ENCODE results near the gene NELL1. TPM values are rescaled to one million over a fixed set of nuclear protein-coding genes. Genes with fewer than 3 reads are reported as not detected.

The NELL1 gene
- total RNA-seq, 1 experiment from 2014 or later = not detected

DNA sequence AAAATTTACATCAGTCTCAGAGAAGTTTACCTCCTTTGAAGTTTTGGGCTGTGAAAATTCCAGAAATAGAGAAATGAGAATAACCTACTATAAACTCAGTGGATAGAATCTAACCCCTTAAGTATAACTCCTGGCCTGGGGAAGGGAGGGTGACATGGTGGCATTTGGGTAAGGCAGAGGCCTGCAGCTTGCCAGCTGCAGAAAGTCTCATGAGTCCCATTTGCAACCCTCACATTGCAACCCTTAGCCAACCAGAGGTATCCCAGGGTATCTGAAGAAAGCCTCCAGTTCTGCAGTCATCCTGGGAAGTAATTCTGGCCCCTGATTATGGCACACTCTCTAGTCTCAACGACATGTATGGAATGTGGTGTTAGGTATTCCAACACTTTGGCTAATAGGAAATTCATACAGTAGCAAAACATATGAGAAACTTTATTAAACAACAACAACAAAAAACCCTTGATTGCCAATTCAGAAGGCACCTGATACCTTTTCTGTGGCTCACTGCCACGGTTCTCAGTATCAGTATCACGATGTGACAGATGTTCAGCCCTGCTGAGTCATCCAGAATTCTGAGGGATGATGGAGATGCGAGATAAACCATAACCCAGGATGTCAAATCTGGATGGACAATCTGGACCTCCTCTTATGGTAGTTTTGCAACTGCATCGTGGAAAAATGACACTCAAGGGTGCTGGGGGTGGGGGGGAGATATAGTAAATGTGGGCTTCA, 743.4 kb downstream of the NELL1 start:
- no peak for DNase-seq (ENCODE audit: low spot score)

DNA sequence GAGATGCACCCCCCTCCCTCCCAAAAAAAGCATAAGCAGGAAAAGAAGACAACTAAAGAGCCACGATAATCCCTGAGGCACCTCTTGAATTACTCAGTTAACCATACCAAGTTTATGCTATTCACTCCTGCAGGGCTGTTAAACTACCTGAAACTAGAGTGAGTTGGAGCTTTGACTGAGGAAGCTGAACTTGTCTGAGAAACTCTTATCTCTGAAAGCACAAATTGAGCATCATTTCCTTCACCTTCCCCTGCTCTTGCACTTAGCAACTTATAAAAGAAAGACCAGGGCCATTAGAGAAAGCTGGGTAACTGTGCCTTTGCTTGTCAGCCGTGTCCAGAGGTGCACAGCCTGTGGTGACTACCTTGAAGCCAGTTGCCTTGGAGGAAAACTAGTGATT, 745.6 kb downstream of the NELL1 start:
- DNase-seq (ENCODE audit: low spot score) = no peak

DNA sequence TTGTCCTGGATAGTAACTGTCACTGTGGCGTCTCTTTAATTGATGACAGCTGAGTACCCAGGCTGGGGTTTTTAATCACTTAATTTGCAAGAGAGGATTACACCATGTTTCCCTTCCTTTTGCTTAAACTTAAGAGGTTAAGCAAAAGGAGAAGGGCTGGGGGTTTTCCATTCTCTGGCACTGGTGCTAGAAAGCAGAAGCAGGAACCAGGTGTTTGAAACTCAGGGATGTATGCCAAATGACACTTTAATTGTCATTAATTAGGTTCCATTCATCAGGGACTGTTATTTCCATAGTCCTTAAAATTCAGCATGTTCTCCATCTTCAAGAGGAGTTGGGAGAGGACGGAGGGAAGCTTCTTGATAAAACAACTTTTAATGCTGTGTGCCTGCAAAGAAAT, 746.2 kb downstream of the NELL1 start:
- no peak for DNase-seq (ENCODE audit: low spot score)

DNA sequence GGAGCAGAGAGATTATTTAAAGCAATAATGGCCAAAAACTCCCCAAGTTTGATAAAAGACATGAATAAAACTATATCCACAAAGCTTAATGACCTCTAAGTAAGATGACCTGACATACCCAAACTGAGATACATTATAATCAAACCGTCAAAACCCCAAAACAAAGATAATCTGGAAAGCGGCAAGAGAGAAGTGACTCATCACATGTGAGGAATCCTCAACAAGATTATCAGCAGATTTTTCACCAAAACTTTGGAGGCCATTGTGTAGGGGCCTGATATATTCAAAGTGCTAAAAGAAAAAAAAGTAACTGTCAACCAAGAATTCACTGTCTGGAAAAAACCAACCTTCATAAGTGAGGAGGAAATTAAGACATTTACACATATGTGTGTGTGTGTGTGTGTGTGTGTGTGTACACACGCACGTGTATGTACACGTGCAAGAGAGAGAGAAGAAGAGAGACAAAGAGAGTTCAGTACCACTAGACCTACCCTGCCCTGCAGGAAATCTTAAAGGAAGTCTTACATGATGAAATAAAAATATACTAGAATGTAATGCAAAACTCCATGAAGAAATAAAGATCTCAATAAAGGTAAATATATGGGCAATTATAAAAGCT, 752.4 kb downstream of the NELL1 start:
- no peak for DNase-seq (ENCODE audit: low spot score)

DNA sequence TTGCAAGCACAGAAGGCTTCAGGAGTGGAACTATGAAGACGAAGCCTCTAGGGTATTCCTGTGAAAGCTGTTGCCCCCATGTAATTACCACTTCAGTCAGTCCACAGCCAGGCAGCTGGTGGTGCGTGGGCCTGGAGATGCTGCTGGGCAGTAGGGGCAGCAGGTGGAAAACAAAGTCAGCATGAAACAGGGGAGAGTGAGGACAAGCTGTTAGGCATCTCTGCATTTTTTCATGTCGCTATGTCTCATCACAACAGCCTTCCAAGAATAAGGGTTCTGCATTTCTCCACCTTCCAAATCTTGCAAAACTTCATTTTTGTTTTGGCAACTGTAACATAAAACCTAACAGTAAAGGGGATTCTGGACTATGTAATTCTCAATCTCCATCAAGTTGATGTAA, 757.5 kb downstream of the NELL1 start:
- no peak for DNase-seq (ENCODE audit: low spot score)

DNA sequence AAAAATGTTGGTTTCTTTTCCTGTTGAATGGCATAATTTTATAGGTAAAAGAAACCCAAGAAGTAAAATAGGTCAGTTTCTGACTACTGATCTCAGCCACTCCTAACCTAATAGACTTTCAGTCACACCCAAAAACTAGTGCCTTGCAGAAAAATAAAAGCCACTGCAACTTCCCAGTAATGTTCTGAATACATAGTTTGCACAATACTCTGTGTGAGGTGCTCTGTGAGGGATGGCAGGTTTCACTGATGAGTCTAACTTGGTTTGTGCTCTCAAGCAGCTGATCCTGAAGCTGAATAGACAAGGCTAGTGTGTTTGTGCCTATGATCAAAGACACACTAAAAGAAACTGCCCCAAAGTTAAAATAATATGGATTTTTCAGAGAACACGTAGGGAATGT, 758.3 kb downstream of the NELL1 start:
- no peak for DNase-seq (ENCODE audit: low spot score)

DNA sequence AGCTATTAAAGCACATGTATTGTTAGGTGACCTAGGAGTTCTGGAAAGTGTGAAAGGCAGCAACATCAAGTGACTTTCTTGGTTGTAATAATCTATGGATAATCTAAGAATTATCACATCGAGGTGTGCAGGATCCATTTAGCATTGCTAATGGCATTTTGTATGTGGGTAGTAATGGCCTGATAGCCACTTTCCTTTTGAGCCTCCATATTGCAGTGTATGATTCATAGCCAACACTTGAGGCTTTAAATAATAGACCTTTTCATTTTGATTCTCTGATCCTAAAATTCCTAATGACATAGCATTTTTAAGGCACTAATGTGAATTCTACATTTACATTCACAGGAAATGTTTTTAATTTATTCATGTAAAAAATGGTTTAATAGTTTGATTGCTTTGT, 759.4 kb downstream of the NELL1 start:
- DNase-seq (ENCODE audit: low spot score) = no peak

DNA sequence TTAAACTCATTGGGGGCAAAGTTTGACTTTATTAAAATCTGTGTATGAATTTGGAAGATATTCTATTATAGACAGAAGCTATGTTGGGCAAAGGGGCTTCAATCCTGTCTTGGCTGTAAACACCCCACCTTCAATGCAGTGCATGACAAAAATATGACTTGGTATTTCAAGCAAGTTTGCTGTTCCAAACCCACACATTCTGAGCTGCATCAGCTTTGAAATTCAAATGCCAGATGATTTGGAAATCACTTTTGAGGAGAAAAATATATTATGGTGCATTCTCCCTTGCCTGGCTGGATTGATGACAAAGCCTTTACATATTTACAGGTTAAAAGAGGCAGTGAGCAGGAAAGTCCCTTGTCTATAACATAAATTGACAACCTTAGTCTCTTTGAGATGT, 760.0 kb downstream of the NELL1 start:
- DNase-seq (ENCODE audit: low spot score) = no peak

DNA sequence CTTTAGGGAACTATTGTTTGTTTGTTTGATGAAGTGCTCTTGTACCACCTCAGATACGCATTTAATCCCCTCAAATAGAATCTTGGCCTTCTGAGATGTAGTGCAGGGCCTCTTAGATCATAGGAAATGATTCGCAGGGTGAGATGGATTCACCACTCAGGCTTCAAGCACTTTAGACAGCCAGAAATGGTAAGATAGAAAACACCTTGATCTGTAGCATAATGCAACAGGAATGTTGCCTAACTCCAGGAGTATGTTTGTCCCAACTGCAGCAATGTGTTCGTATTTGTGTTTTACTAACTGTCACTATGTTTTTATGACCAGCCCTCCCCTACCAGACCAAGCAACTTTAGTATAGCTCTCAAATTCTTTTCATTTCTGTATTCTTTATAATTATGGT, 761.2 kb downstream of the NELL1 start:
- no peak for DNase-seq (ENCODE audit: low spot score)

DNA sequence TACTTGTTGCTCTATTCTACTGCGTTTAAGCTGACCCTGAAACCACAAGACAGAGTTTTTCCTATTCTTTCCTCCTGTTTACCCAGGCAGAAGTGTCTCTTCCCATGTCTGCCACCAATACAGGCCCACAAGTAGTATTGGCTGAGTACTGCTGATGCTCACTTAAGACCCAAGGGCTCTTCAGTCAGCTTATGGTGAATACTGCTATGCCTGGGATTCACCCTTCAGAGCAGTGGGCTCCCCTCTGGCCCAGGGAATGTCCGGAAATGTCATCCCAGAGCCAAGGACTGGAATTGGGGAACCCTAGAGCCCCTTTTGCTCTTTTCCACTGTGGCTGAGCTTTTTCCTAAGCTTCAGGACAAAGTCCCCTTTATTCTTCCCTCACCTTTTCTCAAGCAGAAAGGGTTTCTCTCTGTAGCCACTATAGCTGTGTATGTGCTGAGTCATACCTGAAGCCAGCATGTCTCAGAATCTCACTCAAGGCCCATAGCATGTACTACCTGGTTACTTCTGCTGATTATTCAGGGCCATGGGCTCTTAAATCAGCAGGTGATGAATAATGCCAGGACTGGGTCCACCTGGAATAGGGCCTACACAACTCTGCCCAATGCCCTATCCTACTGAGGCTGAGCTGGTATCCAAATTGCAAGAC, 777.7 kb downstream of the NELL1 start:
- no peak for DNase-seq (ENCODE audit: low spot score)

DNA sequence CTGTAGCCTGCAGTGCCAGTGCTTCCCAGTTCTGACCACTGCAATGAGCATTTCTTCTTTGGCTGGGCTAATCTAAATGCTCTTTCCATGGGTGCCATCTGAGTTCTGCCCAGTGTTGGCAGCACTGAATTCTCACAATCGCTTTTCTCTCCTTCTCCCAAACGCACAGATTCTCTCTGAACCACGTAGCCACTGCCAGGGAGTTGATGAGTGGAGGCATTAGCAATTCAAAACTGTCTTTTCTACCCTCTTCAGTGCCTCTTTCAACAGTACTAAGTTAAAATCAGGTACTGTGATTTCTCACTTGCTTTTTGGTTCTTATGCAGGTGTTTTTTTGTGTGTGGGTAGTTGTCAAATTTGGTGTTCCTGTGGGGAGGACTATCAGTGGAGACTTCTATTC, 778.5 kb downstream of the NELL1 start:
- no peak for DNase-seq (ENCODE audit: low spot score)

DNA sequence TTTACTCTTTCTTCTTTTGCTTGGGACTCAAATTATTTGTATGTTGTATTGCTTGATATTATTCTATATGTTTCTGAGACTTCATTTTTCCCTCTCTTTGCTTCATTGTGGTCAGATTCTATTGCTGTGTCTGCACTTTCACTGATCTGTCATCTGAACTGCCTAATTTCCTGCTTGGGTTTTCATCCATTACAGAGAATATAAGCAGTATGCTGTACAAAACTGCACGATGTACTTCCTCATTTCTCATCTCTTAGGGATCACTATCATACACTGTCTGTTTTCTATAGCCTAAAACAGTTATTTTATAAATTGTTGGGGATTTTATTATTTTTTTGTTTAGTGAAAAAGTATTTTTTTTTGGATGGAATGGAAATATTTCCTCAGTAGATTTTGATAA, 786.8 kb downstream of the NELL1 start:
- DNase-seq (ENCODE audit: low spot score) = no peak

DNA sequence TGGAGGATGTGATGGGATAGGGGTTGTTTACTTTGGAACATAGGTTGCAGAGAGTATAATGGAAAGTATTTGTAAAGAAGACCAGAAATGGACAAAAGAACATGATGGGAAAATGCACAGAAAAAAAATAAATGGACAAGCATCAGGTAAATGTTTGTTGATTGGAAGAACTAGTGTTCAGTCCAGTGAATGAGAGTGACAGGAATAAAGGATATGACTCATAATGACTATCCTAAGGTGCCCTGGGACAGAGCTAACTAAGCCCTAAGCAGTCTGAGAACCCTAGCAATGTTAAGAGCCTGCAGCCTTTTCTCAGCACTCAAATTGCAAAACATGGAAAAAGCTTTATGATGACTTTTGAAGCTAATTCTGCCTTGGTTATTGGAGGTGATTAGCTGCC, 790.7 kb downstream of the NELL1 start:
- DNase-seq (ENCODE audit: low spot score) = no peak

DNA sequence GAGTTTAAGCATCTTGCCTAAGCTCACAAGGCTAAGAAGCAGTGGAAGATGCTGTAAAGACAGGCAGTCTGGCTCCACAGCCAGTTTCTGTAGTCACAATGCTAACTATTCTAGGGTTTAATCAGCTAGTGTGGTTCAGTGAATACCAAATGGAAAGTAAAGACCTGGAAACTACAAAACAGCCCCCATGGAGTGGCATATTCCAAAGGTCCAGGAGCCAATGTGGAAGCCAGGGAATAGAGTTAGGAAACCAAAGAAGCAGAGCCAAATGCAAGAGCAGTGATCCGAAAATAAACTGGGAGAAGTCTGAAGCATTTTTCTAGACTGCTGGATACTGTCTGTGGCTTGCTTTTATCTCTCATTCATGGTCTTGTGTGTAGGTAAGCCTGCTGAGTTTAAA, 792.3 kb downstream of the NELL1 start:
- DNase-seq (ENCODE audit: low spot score) = no peak

DNA sequence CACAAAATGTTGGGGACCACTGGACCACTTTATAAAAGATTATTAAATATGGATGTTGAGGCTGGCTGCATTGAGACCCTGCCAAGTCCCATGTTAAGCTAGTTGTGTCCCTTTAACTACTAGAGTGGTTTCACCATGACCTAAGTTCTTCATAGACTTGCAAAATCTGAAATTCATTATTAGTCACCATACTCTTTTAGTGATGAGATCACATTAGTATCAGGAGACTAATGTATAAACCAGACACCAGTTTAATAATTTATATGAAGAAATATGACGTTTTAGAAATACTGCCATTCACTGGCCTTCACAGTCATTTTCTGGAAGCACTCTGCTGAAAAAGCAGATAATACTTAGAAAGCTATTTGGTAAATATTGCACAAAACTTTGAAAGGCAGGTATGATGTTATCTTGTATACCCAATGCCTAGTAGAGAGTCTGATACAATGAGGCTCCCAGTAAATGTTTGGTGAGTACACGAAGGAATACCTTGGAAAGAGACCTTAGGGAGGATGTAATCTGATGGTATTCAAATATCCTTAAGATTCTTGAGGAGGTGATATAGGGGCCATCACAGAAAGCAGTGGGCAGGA, 795.3 kb downstream of the NELL1 start:
- no peak for DNase-seq (ENCODE audit: low spot score)

DNA sequence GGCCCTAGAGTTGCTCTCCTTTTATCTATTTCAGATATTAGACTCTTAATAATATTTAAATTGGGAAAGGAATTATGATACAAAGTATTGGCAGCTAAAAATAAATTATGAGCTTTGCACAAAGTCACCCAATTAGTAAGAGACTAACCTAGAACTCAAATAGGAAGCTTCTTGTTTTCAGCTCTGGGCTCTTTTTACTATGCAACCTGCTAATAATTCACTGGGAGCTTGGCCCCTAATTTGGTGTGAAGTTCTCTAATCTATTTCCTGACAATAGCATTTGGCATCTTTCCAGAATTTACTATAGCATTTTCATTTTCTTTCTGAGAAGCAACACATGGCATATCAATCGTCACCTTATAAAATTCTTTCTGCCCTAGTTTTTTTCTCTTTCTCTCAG, 795.8 kb downstream of the NELL1 start:
- no peak for DNase-seq (ENCODE audit: low spot score)

DNA sequence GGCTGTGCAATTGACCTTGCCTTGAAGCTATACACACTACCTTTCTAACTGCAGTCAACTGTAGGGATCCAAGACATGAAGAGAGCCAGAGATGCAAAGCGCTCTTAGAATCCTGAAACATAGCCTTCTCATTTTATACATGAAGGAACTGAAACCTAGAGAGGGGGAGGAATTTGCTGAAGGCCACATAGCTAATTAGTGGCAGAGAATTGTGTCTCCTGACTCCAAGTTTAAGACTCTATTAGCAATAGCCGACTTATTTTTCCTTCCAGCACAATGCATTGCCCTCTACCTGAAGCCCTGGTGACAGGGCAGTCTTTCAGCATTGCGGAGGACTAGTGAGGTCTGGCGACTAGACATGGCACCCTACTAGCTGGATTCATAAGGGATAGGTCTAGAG, 796.5 kb downstream of the NELL1 start:
- DNase-seq (ENCODE audit: low spot score) = no peak

DNA sequence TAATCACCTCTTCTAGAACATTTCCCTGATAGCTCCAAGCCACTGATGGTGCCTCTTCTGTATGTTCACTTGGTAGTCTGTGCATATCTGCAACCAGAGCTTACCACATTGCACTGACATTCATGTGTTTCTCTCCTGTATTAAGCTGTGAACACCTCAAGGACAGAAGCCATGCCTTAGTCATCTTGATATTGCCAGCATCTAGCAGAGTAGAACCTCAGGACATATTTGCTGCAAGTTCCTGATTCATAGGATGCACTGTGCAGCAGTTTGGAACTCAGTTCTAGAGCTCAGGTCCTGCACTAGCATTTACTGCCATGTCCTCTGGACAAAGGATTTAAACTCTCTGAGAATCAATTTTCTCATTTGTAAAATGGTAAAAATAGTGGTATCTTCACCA, 801.1 kb downstream of the NELL1 start:
- DNase-seq (ENCODE audit: low spot score) = no peak

DNA sequence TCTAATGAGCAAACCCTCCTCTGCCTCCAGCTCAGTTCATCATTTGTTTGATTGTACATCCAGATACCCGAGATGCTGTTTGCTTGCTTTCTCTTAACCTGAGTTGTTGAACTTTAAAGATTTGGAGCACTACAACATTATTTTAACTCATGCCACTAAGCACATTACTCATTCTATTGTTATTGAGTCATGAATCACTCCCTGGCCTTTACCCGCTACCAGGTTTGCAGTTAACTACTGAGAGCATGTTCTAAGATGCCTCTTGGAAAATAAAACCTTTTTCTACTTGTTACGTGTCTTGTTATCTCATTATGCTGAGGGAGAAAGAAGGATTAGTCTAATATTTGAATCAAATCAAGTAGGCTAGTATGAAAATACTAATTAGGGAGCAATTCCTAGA, 802.9 kb downstream of the NELL1 start:
- no peak for DNase-seq (ENCODE audit: low spot score)

DNA sequence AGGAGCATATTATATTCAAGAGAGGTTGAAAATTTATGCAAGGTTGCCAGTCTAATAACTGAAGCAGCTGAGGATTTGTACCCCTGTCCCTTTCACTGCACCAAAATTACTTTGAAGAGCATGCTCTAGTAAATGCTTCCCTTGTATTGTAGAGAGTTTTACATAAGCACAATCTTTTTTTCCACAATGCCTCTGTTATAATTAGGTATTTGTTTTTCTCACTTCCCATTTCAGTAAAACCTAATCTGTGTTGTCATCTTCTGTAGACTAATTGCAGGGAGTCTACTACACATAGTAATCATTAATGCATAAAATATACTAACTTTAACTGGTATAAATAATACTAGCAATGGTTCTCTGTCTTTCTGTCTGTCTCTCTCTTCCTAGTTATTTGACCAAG, 805.1 kb downstream of the NELL1 start:
- no peak for DNase-seq (ENCODE audit: low spot score)

DNA sequence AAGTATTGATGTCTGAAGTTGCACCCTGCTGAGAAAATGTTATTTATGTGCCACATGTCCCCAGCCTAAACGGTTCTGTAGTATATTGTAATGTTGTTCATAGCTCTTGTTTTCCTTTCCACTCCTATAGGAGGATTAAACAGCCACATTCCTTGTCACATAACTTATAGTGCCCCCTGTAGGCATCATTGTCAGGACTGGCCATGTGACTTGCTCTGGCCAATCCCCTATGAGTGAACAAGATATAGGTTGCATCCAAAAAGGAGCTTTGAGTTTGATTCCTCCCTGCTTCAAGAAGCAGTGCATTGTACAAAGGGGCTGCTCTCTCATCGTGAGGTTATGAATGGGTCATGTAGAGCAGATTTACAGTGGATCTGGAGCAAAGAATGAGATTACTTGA, 805.9 kb downstream of the NELL1 start:
- DNase-seq (ENCODE audit: low spot score) = no peak

DNA sequence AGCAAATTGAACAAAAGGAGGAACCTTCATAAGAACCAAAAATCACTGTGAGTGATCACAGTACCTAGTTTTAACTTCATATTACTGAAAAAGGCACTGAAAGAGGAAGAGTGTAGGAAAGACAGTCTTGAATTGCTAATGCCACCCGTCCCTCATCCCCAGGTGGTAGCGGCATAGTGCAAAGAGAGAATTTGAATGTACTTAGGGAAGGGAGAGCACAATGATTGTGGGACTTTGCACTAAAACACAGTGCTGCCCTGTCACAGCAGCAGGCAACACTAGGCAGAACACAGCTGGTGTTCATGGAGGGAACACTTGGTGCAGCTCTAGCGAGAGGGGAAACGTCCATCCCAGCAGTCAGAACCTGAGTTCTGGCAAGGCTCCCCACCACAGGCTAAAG, 807.2 kb downstream of the NELL1 start:
- no peak for DNase-seq (ENCODE audit: low spot score)

DNA sequence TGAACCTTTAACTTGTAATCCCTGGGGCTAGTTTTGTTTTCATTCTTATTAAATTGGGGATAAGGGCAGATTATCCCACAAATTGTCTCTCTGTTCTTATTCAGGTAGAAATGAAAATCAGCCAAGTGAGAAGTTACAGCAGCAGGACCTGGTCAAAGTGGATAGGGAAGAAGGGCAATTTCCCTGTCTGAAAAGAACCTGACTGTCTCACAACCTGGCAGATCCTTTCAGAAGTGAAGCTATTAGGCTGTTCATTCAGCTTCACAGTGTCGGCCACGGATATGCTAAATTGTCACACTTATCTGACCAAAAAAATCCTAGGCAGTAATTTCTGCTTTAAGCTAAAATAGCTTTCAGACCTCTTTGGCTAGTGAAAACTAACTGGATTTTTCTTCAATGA, 810.9 kb downstream of the NELL1 start:
- no peak for DNase-seq (ENCODE audit: low spot score)
